GM12878 (cell line): Measurements from ENCODE around the gene CTRB1. TPM values are rescaled to one million over a fixed set of nuclear protein-coding genes. Genes with fewer than 3 reads are reported as not detected.

Experiments
- ATAC-seq: fragments of 200-7000 bp; cut with Tn5 transposase; 3 replicates; pipeline ENCODE4 v1.9.1; 2020; ENCODE audit warnings: mild to moderate bottlenecking, moderate library complexity
- BruUV-seq: library from RNA; stranded (reverse); fragments of 400-500 nt; replicated peaks from 2 replicates; lab custom pipeline; 2021; lab: Mats Ljungman, UMichigan
- CTCF ChIA-PET: fragments of 300-600 bp; sonication (Branson Sonifier 250); formaldehyde crosslinking; extraction: SDS; loops from one replicate; lab custom pipeline; 2021; ENCODE audit warnings: inconsistent platforms; lab: Yijun Ruan, JAX
- POLR2A ChIA-PET: fragments of 350-600 bp; formaldehyde crosslinking; extraction: SDS; loops from one replicate; lab custom pipeline; 2021; ENCODE audit warnings: inconsistent platforms; lab: Charles Lee
- RAD21 ChIA-PET: fragments of 300-600 bp; sonication (Branson Sonifier 250); formaldehyde crosslinking; loops from one replicate; lab custom pipeline; 2023; ENCODE audit warnings: antibody characterized with exemption; ENCODE audit not compliant: unreplicated experiment; lab: Charles Lee
- SMC1A ChIA-PET: fragments of 300-600 bp; sonication (Branson Sonifier 250); formaldehyde crosslinking; loops from one replicate; lab custom pipeline; 2023; ENCODE audit not compliant: unreplicated experiment, uncharacterized antibody; lab: Charles Lee
- DNase-seq: peaks from one replicate; pipeline ENCODE4 v3.0.0-alpha.2; 2011; ENCODE audit warnings: low read depth, low spot score
- FAIRE-seq: peaks from 3 replicates; lab custom pipeline; 2011; peaks lifted over from hg19 to GRCh38; lab: Jason Lieb, UNC
- H2AFZ ChIP-seq: 2 replicates; pipeline ENCODE4 v1.6.0; 2011; ENCODE audit warnings: low read depth, low read length, control low read depth; ENCODE audit not compliant: control insufficient read depth
- H3K27ac ChIP-seq: 2 replicates; pipeline ENCODE4 v1.5.1; 2011; ENCODE audit warnings: control low read depth; ENCODE audit not compliant: control insufficient read depth, insufficient read depth
- H3K27me3 ChIP-seq, 2 experiments: replicated peaks in 1 of 2; 2 replicates each; pipeline versions ENCODE4 v1.6.0 to v1.6.1; 2011; ENCODE audit warnings: low read length in 1 of 2; ENCODE audit not compliant: control insufficient read depth in 2 of 2, insufficient read depth in 2 of 2
- H3K36me3 ChIP-seq, 2 experiments: 2 replicates each; pipeline ENCODE4 v1.5.1; 2011; ENCODE audit warnings: low read length in 1 of 2; ENCODE audit not compliant: control insufficient read depth in 2 of 2, insufficient read depth in 2 of 2
- H3K4me1 ChIP-seq: 2 replicates; pipeline ENCODE4 v1.6.1; 2011; ENCODE audit warnings: mild to moderate bottlenecking, low read length, moderate library complexity, mixed read lengths; ENCODE audit not compliant: control insufficient read depth, insufficient read depth
- H3K4me2 ChIP-seq: 2 replicates; pipeline ENCODE4 v1.6.0; 2011; ENCODE audit warnings: control low read depth; ENCODE audit not compliant: control insufficient read depth, insufficient read depth
- H3K4me3 ChIP-seq: fragments of 200-600 bp; sonication (generic); 2 replicates; pipeline ENCODE4 v1.5.1; 2016
- H3K79me2 ChIP-seq: 2 replicates; pipeline ENCODE4 v1.6.0; 2011; ENCODE audit warnings: low read length; ENCODE audit not compliant: control insufficient read depth, insufficient read depth
- H3K9ac ChIP-seq: 2 replicates; pipeline ENCODE4 v1.8.0; 2011; ENCODE audit warnings: low read length, control low read depth, mixed read lengths; ENCODE audit not compliant: control insufficient read depth, insufficient read depth
- H3K9me3 ChIP-seq: replicated peaks from 3 replicates; pipeline ENCODE4 v1.5.1; 2011; ENCODE audit warnings: mild to moderate bottlenecking, low read length; ENCODE audit not compliant: control insufficient read depth, insufficient read depth
- H4K20me1 ChIP-seq: 2 replicates; pipeline ENCODE4 v1.6.0; 2011; ENCODE audit not compliant: control insufficient read depth, insufficient read depth
- ATF3 ChIP-seq: IDR thresholded peaks from 2 replicates; pipeline ENCODE4 v1.6.1; 2011; ENCODE audit warnings: low read depth, mild to moderate bottlenecking, low read length, moderate library complexity, borderline replicate concordance; ENCODE audit errors: extremely low read depth
- BCLAF1 ChIP-seq: fragments of 450-650 bp; IDR thresholded peaks from 2 replicates; pipeline ENCODE4 v1.6.1; 2017; ENCODE audit warnings: antibody characterized with exemption, mild to moderate bottlenecking, moderate library complexity
- CREB1 ChIP-seq: IDR thresholded peaks from 2 replicates; pipeline ENCODE4 v1.6.1; 2012; ENCODE audit warnings: low read depth, mild to moderate bottlenecking, inconsistent platforms
- EED ChIP-seq: sonication (generic); IDR thresholded peaks from 2 replicates; pipeline ENCODE4 v1.6.1; 2016; ENCODE audit warnings: antibody characterized with exemption, low read depth
- MEF2B ChIP-seq: fragments of 450-650 bp; IDR thresholded peaks from 2 replicates; pipeline ENCODE4 v1.6.1; 2018; ENCODE audit warnings: mild to moderate bottlenecking, moderate library complexity; ENCODE audit not compliant: partially characterized antibody, poor library complexity, severe bottlenecking
- MTA2 ChIP-seq: fragments of 450-650 bp; IDR thresholded peaks from 2 replicates; pipeline ENCODE4 v1.6.1; 2016; ENCODE audit warnings: low read depth, mild to moderate bottlenecking, moderate library complexity
- MYC ChIP-seq: IDR thresholded peaks from 2 replicates; pipeline ENCODE4 v1.6.1; 2011; ENCODE audit warnings: mild to moderate bottlenecking, low read length, moderate library complexity, inconsistent platforms; ENCODE audit not compliant: insufficient read depth, insufficient replicate concordance, insufficient read length, severe bottlenecking
- RELA ChIP-seq: fragments of 450-650 bp; IDR thresholded peaks from 2 replicates; pipeline ENCODE4 v1.8.0; 2014; ENCODE audit warnings: borderline replicate concordance; ENCODE audit not compliant: partially characterized antibody
- REST ChIP-seq: IDR thresholded peaks from 2 replicates; pipeline ENCODE4 v1.6.1; 2012; ENCODE audit warnings: mild to moderate bottlenecking, low read depth, low read length
- TBL1XR1 ChIP-seq: IDR thresholded peaks from 2 replicates; pipeline ENCODE4 v1.6.1; 2012; ENCODE audit warnings: low read depth, low read length, improper control_type of control experiment
- ZNF207 ChIP-seq: fragments of 450-650 bp; IDR thresholded peaks from 2 replicates; pipeline ENCODE4 v1.6.1; 2014; ENCODE audit warnings: antibody characterized with exemption, mild to moderate bottlenecking, borderline replicate concordance
- WGBS: methylation state at CpG from one replicate; pipeline ENCODE4 v1.1.6; 2016; ENCODE audit warnings: low lambda C conversion rate; ENCODE audit not compliant: insufficient replicate concordance, insufficient coverage; ENCODE audit errors: missing lambda C conversion rate; 5-methylcytosine and 5-hydroxymethylcytosine counted together
- in situ Hi-C: fragments of 300-500 bp; cut with MboI; formaldehyde crosslinking; loops from 9 replicates; pipeline ENCODE4 v1.14.3; 2018; ENCODE audit warnings: mixed read lengths
- intact Hi-C: fragments of 100-400 bp; cut with micrococcal nuclease; formaldehyde crosslinking; loops from one replicate; pipeline ENCODE4 v1.14.2; 2022; ENCODE audit not compliant: unreplicated experiment
- polyA plus RNA-seq, 11 experiments: library from polyadenylated mRNA; depleted of rRNA in 4 of 11; unstranded in 6 of 11; stranded (reverse) in 5 of 11; fragments of >200 nt; fragmentation: Nextera tagmentation in 4 of 11; fragmentation: Illumina TruSeq in 1 of 11; extraction: Ambion mirVana in 4 of 11; extraction: Trizol in 1 of 11; gene quantifications; 1 replicate in 1 of 11; 2 replicates in 10 of 11; pipeline versions ENCODE4 v1.2.1 to v1.2.3, GENCODE V29; 2011 to 2016; ENCODE audit warnings: inconsistent platforms in 2 of 11, missing spikeins in 2 of 11, low read depth in 1 of 11
- total RNA-seq, 4 experiments: library from RNA; depleted of rRNA in 3 of 4; stranded (reverse); fragments of >200 nt in 3 of 4; fragmentation: Illumina TruSeq in 1 of 4; extraction: Trizol in 1 of 4; gene quantifications; 2 replicates each; pipeline versions ENCODE4 v1.2.1 to v1.2.3, GENCODE V29; 2013 to 2021

The CTRB1 gene
- total and polyA plus RNA-seq, 10 of the 15 experiments (the other 5 are each of a cell fraction or from before 2014, with no cell fraction given) = 0.28 to 4.4 TPM; not detected in 8

GRCh38 chr16:75196836-75197235 is 22.0 kb upstream of the CTRB1 start (continued):
- TF ChIP-seq REST (no peak), MEF2B (no peak), RELA (no peak), ATF3 (no peak), TBL1XR1 (no peak), ZNF207 (no peak), EED (no peak)

- H3K36me3 ChIP-seq = no peaks in the 10 kb centered on the region
- WGBS = 49% methylated on average over 14 of the region's 14 CpGs
- H2AFZ ChIP-seq = no peak overlapping the region
- no peak overlapping the region for H3K4me3 ChIP-seq
- H3K9me3 ChIP-seq = no peaks in the 10 kb centered on the region
- no TSS peak for BruUV-seq
- intact Hi-C loops = loop anchor here (2.0 to 5.0 kb wide), 3 partner anchors 35 to 567 kb away; no protein-coding TSS in a partner anchor
- SMC1A ChIA-PET = interaction anchor here (0.7 to 5.2 kb wide), 13 partner anchors 10 to 576 kb away, joined by 3 to 52 read pairs (median 4); no protein-coding TSS in a partner anchor
- no peak overlapping the region for H3K9ac ChIP-seq
- H3K4me1 ChIP-seq = peaks cover 3% of the 10 kb centered on the region; the same call in 1 of the 2 replicates
- no peaks in the 10 kb centered on the region for H3K79me2 ChIP-seq
- no peak for FAIRE-seq
- RAD21 ChIA-PET = interaction anchor here (0.7 to 4.5 kb wide), 5 partner anchors 184 to 280 kb away, joined by 3 to 65 read pairs (median 4); partner anchors contain the start of gene ZNRF1
- CTCF ChIA-PET = interaction anchor here (0.9 to 7.9 kb wide), 11 partner anchors 35 to 1973 kb away, joined by 3 to 170 read pairs (median 14); partner anchors contain the start of gene TMEM170A
- no peaks in the 10 kb centered on the region for H4K20me1 ChIP-seq
- no peak for ATAC-seq
- no peak overlapping the region for H3K27ac ChIP-seq
- in situ Hi-C loops = no loop called here
- H3K27me3 ChIP-seq = peaks cover 1 to 4% of the 10 kb centered on the region in 2 experiments
- no peak overlapping the region for H3K4me2 ChIP-seq
- POLR2A ChIA-PET = interaction anchor here (1.5 kb wide), 1 partner anchor 19 kb away, joined by 3 read pairs; no protein-coding TSS in a partner anchor
- DNase-seq = no peak
- TF ChIP-seq MYC = no peak
- no peak for TF ChIP-seq MEF2B
- no peak for TF ChIP-seq BCLAF1
- no peak for TF ChIP-seq CREB1
- TF ChIP-seq MTA2 = no peak
Measured at GRCh38 chr16:75197522-75198134, 21.2 kb upstream of the CTRB1 start.
